Pericardium fibroblast (primary cell): ENCODE data around the gene CHST13. TPM values are rescaled to one million over a fixed set of nuclear protein-coding genes. Genes with fewer than 3 reads are reported as not detected.

Source experiments
- total RNA-seq: library from RNA; depleted of rRNA; stranded (reverse); fragments of >200 nt; gene quantifications from 2 replicates; pipeline ENCODE4 v1.2.3, GENCODE V29; 2015

CHST13 gene
- total RNA-seq: not detected in 2 replicates

DNA sequence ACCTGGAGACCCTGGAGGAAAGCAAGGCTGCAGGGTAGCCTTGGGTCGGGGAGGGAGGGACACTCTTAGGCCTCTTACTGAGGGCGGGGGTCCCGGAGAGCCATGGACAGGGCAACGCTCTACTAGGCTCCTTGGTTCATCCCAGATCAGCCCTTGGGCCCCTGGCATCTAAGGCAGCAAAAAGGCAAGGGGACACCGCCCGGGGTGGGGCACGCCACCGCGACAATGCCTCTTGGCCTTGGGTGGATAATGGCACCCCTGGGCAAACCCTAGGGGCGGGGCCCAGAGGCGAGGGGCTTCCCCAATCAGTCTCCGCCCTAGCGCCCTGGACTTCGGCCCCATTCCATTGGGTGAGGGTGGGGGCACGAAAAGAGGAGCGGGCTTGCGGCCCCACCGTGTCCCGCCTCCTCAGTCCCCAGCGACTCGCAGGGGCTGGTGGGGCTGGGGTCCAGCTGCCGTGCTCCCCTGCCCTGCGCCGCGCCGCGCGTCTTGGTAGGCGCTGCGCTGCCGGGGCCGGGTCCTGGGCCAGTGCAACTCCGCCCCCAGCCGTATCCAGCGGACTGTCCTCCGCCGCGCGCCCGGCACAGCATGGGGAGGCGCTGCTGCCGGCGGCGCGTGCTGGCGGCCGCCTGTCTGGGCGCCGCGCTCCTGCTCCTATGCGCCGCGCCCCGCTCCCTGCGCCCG lies at the start of gene CHST13:
CHST13 (plus strand) TSS at position 411 of the 684 bp plus-strand sequence; CDS start at position 589, 178 bp downstream.

GRCh38 chr3:126475413-126476114 lies 48.4 kb upstream of the CHST13 start, which contains the start of gene ZXDC:
Gene ZXDC, minus strand, starts transcription at chr3:126475891. Its CDS starts 26 bp downstream, at chr3:126475865.

DNA sequence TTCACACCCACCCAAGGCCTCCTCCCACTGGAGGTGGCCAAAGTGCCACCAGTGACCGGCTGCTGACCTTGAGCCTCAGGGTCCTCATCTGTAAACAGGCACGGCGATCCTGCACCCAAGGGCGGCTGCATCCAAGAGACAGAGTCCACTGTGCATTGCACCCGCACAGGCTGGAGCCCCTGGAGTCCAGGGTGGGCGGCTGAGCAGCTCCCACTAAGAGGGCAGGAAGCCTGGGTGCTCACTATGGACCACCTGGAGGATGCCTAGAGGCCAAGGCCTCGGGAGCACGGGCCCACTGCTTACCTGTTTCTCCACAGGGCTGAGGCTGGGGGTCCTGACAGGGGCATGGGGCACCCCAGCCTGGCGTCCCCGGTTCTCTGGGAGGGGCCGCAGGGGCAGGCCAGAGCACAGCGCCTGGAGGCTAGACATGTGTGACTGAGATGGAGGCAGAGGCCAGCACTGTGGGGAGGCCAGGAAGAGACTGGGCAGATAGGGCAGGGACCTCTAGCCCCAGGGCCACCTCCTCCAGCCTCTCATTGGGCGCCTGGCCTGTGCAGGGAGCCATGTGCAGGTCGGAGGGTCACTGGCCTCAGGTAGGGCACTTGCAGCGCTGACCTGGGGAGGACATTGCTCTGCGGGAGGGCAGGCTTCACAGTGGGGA lies 6.5 kb upstream of the CHST13 start, which contains the start of gene UROC1:
UROC1 (minus strand) TSS at position 483 of the 661 bp plus-strand sequence; CDS start at position 429, 54 bp downstream.

GRCh38 chr3:126558336-126559071 lies 34.5 kb downstream of the CHST13 start, which contains the start of gene C3orf22:
Gene C3orf22, minus strand, starts transcription at chr3:126558932. Its CDS starts 5,542 bp downstream, at chr3:126553390.

Other genes starting within 250 kb of the CHST13 start
- gene KLF15, start 166.7 kb upstream of the CHST13 start, total RNA-seq: 28.6 and 40.0 TPM in 2 replicates
- not detected in 2 replicates for gene CFAP100, start 129.2 kb upstream of the CHST13 start, total RNA-seq
- 15.2 and 16.1 TPM in 2 replicates for gene ZXDC, start 48.3 kb upstream of the CHST13 start, total RNA-seq
- not detected in 2 replicates for gene UROC1, start 6.4 kb upstream of the CHST13 start, total RNA-seq
- gene C3orf22, start 34.8 kb downstream of the CHST13 start, total RNA-seq: not detected in 2 replicates
- 9.0 and 10.6 TPM in 2 replicates for gene TXNRD3, start 131.0 kb downstream of the CHST13 start, total RNA-seq
- gene CHCHD6, start 180.1 kb downstream of the CHST13 start, total RNA-seq: 10.8 and 12.3 TPM in 2 replicates